Esophagus muscularis mucosa (tissue), 4 donors: Measurements from ENCODE around the gene FAM156B. TPM values are rescaled to one million over a fixed set of nuclear protein-coding genes. Genes with fewer than 3 reads are reported as not detected.

Experiments used
- total RNA-seq, 4 donors: library from RNA; depleted of rRNA; stranded (reverse); fragments of >200 nt; gene quantifications; one replicate each; pipeline versions ENCODE4 v1.1.0 to v1.2.1, GENCODE V29; 2016

The FAM156B gene
- total RNA-seq, 4 donors from 2014 or later: 11.9 to 23.4 (median 14.9) TPM

Other genes with a start within 250 kb of the FAM156B start
- gene SSX7, start 242.4 kb upstream of the FAM156B start, total RNA-seq: not detected
- not detected for gene SSX2, start 190.2 kb upstream of the FAM156B start, total RNA-seq
- not detected for gene SSX2B, start 146.1 kb upstream of the FAM156B start, total RNA-seq
- not detected for gene SPANXN5, start 99.9 kb upstream of the FAM156B start, total RNA-seq
- not detected for gene XAGE5, start 86.0 kb upstream of the FAM156B start, total RNA-seq
- gene XAGE3, start 29.2 kb upstream of the FAM156B start, total RNA-seq: not detected
- gene FAM156A, start 61.2 kb downstream of the FAM156B start, total RNA-seq: 10 to 100 TPM in 1 of 4 donors, 1 to 10 TPM in 3; 8.0 to 14.5 (median 8.8) TPM
- gene GPR173, start 151.5 kb downstream of the FAM156B start, total RNA-seq: 1 to 10 TPM in 1 of 4 donors, under 1 TPM in 3; 0.83 to 2.8 (median 0.90) TPM
- 10 to 100 TPM; 65.9 to 98.8 (median 92.2) TPM for gene TSPYL2, start 185.0 kb downstream of the FAM156B start, total RNA-seq
- 10 to 100 TPM in 3 of 4 donors, 1 to 10 TPM in 1; 8.3 to 17.4 (median 14.2) TPM for gene KANTR, start 196.8 kb downstream of the FAM156B start, total RNA-seq